HepG2 (cell line): ENCODE results near the gene C5. TPM values are rescaled to one million over a fixed set of nuclear protein-coding genes. Genes with fewer than 3 reads are reported as not detected.

Source experiments
- ATAC-seq: fragments of 200-7000 bp; cut with Tn5 transposase; 3 replicates; pipeline ENCODE4 v1.9.1; 2020; ENCODE audit warnings: mild to moderate bottlenecking, moderate library complexity
- BruUV-seq: library from RNA; stranded (reverse); fragments of 400-500 nt; replicated peaks from 2 replicates; lab custom pipeline; 2021; lab: Mats Ljungman, UMichigan
- CTCF ChIA-PET: fragments of 300-600 bp; formaldehyde crosslinking; extraction: SDS; loops from one replicate; lab custom pipeline; 2021; ENCODE audit warnings: low total read pairs, inconsistent platforms, low intra/inter-chr PET ratio; lab: Yijun Ruan, JAX
- POLR2A ChIA-PET: fragments of 350-600 bp; sonication (Branson Sonifier 250); formaldehyde crosslinking; loops from one replicate; lab custom pipeline; 2020; ENCODE audit warnings: antibody characterized with exemption, inconsistent platforms; lab: Yijun Ruan, JAX
- DNase-seq: peaks from one replicate; pipeline ENCODE4 v3.0.0-alpha.2; 2015; ENCODE audit warnings: low spot score
- FAIRE-seq: peaks from 3 replicates; lab custom pipeline; 2011; peaks lifted over from hg19 to GRCh38; lab: Jason Lieb, UNC
- H2AFZ ChIP-seq: one replicate; pipeline ENCODE4 v1.6.1; 2011; ENCODE audit warnings: low read length, inconsistent platforms
- H3K27ac ChIP-seq: fragments of 300-600 bp; 3 replicates; pipeline ENCODE4 v1.8.0; 2011; ENCODE audit warnings: mixed run types, mild to moderate bottlenecking, mixed read lengths, low read length, inconsistent platforms; ENCODE audit not compliant: insufficient read depth; ENCODE audit errors: extremely low read length
- H3K27me3 ChIP-seq, 2 experiments: fragments of 200-600 bp in 1 of 2; 2 replicates in 1 of 2; 3 replicates in 1 of 2; pipeline versions ENCODE4 v1.6.0 to v1.8.0; 2011; ENCODE audit warnings: low read length in 2 of 2, mild to moderate bottlenecking in 2 of 2, moderate library complexity in 2 of 2, inconsistent platforms in 1 of 2; ENCODE audit not compliant: insufficient read depth in 2 of 2, control insufficient read depth in 1 of 2
- H3K36me3 ChIP-seq, 2 experiments: fragments of 200-600 bp in 1 of 2; replicated peaks in 1 of 2; 2 replicates in 1 of 2; 3 replicates in 1 of 2; pipeline versions ENCODE4 v1.5.1 to v1.8.0; 2011; ENCODE audit warnings: low read length in 2 of 2, inconsistent platforms in 1 of 2; ENCODE audit not compliant: insufficient read depth in 2 of 2, control insufficient read depth in 1 of 2
- H3K4me1 ChIP-seq: 2 replicates; pipeline ENCODE4 v1.5.1; 2012; ENCODE audit warnings: low read length, inconsistent platforms; ENCODE audit not compliant: insufficient read depth
- H3K4me2 ChIP-seq: 2 replicates; pipeline ENCODE4 v1.6.0; 2011; ENCODE audit warnings: low read depth, low read length, inconsistent platforms
- H3K4me3 ChIP-seq, 3 experiments: fragments of 200-600 bp in 1 of 3; sonication (generic), shearing (Covaris generic) in 1 of 3; replicated peaks in 1 of 3; 2 replicates each; pipeline ENCODE4 v1.5.1; 2011 to 2016; ENCODE audit warnings: low read length in 3 of 3, inconsistent platforms in 2 of 3, low read depth in 2 of 3, mild to moderate bottlenecking in 2 of 3, control low read depth in 1 of 3, mixed read lengths in 1 of 3; ENCODE audit not compliant: insufficient read depth in 1 of 3
- H3K79me2 ChIP-seq: one replicate; pipeline ENCODE4 v1.6.1; 2011; ENCODE audit warnings: low read length, inconsistent platforms; ENCODE audit not compliant: insufficient read depth
- H3K9ac ChIP-seq: 2 replicates; pipeline ENCODE4 v1.6.0; 2011; ENCODE audit warnings: mild to moderate bottlenecking, low read depth, low read length, inconsistent platforms; ENCODE audit not compliant: insufficient read depth
- H3K9me3 ChIP-seq: 2 replicates; pipeline ENCODE4 v1.5.1; 2012; ENCODE audit warnings: mild to moderate bottlenecking, low read length
- H4K20me1 ChIP-seq: 2 replicates; pipeline ENCODE4 v1.6.0; 2011; ENCODE audit warnings: inconsistent platforms, mild to moderate bottlenecking, low read length, moderate library complexity; ENCODE audit not compliant: insufficient read depth
- ARID2 ChIP-seq: sonication (generic); formaldehyde crosslinking; IDR thresholded peaks from 2 replicates; pipeline ENCODE4 v1.8.1; 2022; ENCODE audit warnings: mild to moderate bottlenecking, missing genetic modification reagents, borderline replicate concordance
- IKZF5 ChIP-seq: IDR thresholded peaks from 2 replicates; pipeline ENCODE4 v1.6.1; 2018; ENCODE audit warnings: missing genetic modification reagents, mild to moderate bottlenecking, missing compliant biosample characterization
- IRX3 ChIP-seq: sonication (generic); formaldehyde crosslinking; IDR thresholded peaks from 2 replicates; pipeline ENCODE4 v1.8.1; 2023; ENCODE audit warnings: mild to moderate bottlenecking, low read depth, missing genetic modification reagents, borderline replicate concordance
- MXI1 ChIP-seq: IDR thresholded peaks from 3 replicates; pipeline ENCODE4 v1.6.1; 2012; ENCODE audit warnings: low read depth, low read length, inconsistent platforms, borderline replicate concordance
- NR2F6 ChIP-seq, 2 experiments: IDR thresholded peaks; 2 replicates each; pipeline ENCODE4 v1.6.1; 2016; ENCODE audit warnings: antibody characterized with exemption in 1 of 2, mild to moderate bottlenecking in 1 of 2
- PRDM15 ChIP-seq: sonication (generic); formaldehyde crosslinking; IDR thresholded peaks from 2 replicates; pipeline ENCODE4 v1.4.0; 2020; ENCODE audit warnings: missing genetic modification reagents
- RARA ChIP-seq: IDR thresholded peaks from 2 replicates; pipeline ENCODE4 v1.6.1; 2016; ENCODE audit warnings: missing genetic modification reagents, missing compliant biosample characterization
- ZNF543 ChIP-seq: sonication (generic); formaldehyde crosslinking; IDR thresholded peaks from 2 replicates; pipeline ENCODE4 v1.4.0; 2020; ENCODE audit warnings: mild to moderate bottlenecking, missing genetic modification reagents
- ZNF749 ChIP-seq: sonication (generic); formaldehyde crosslinking; IDR thresholded peaks from 2 replicates; pipeline ENCODE4 v1.8.0; 2022; ENCODE audit warnings: mild to moderate bottlenecking, missing genetic modification reagents, moderate library complexity, borderline replicate concordance
- WGBS: methylation state at CpG from one replicate; pipeline ENCODE4 v1.1.6; 2017; ENCODE audit warnings: low lambda C conversion rate; 5-methylcytosine and 5-hydroxymethylcytosine counted together
- in situ Hi-C: cut with HindIII; loops from 2 replicates; pipeline ENCODE4 v1.10.0; 2017; ENCODE audit warnings: low pct_unique_long_range_greater_than_20kb; ENCODE audit not compliant: extremely low pct_ligation_motif_present
- intact Hi-C: fragments of 100-400 bp; cut with micrococcal nuclease; formaldehyde crosslinking; loops from one replicate; pipeline ENCODE4 v1.10.0; 2022; ENCODE audit not compliant: unreplicated experiment
- polyA plus RNA-seq, 8 experiments: library from polyadenylated mRNA; depleted of rRNA in 3 of 8; stranded (reverse) in 7 of 8; unstranded in 1 of 8; fragments of >200 nt; fragmentation: Illumina TruSeq in 4 of 8; extraction: Trizol in 4 of 8; gene quantifications; 2 replicates each; pipeline versions ENCODE4 v1.2.1 to v1.2.3, GENCODE V29; 2011 to 2016; ENCODE audit warnings: low read depth in 4 of 8, missing spikeins in 1 of 8, mixed read lengths in 1 of 8; ENCODE audit not compliant: insufficient read depth in 1 of 8
- total RNA-seq, 5 experiments: library from RNA; depleted of rRNA; stranded (reverse); fragments of >200 nt; fragmentation: Illumina TruSeq; extraction: Trizol; gene quantifications; 2 replicates each; pipeline ENCODE4 v1.2.3, GENCODE V29; 2016; ENCODE audit warnings: low read depth in 1 of 5
- TF ChIP-seq, protein P1 (sequence below): sonication (generic); formaldehyde crosslinking; IDR thresholded peaks from 2 replicates; pipeline ENCODE4 v1.4.0; 2020; ENCODE audit warnings: missing genetic modification reagents
- TF ChIP-seq, protein P2 (sequence below): sonication (generic); formaldehyde crosslinking; IDR thresholded peaks from 2 replicates; pipeline ENCODE4 v1.4.0; 2020; ENCODE audit warnings: low read depth, mild to moderate bottlenecking, missing genetic modification reagents

The C5 gene
- total and polyA plus RNA-seq, 2 of the 13 experiments (the other 11 are each of a cell fraction or from before 2014, with no cell fraction given): 57.6 to 192 TPM

DNA sequence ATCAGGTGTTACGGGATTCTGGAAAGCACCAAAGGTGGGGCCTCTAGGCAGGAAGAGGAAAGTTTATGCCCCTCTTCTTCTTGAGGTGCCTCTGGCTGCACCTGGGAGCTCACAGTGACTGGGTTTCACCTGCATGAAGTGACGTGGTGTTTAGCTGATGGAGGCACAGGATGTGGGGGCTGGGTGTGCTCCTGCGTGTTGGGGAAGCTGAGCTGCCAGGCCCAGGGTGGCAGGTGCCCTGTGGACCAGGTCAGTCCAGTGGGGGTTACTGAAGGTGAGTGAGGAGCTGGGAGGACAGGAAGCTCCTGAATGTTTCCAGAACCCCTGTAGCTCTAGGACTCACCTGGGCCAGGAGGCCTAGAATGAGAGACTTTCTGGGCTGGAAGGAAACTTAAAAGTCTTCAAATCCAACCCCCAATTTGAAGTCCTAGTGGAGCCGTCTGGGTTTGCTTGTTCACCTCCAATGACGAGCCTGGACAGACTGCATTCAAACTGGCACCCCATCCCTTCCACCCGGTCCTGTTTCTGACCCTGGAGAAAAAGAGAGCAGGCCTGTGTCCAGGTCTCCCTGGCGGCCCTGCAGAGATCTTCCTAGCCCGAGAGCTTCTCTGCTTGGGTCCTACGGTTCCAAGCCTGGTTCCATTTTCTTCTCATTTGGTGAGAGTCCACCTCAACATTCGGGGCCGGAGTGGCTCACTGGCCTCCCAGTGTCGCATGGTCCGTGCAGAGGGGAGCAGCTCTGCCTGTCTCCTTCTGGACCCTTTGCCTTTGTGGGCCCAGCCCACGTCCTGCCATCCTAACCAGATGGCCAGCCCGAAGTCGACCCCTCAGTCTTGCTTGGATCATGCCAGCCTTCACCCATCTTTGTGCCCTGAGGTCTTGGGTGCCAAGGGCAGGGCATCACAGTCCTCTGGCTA lies 145.8 kb downstream of the C5 start:
- Histone ChIP-seq H3K4me1 (no peaks in the 10 kb centered on the region), H4K20me1 (no peaks in the 10 kb centered on the region), H3K27ac (no peak overlapping the region), H3K9ac (no peak overlapping the region), H3K27me3 (peaks cover 0 to 18% of the 10 kb centered on the region in 2 experiments; a peak in 2 of 5 replicates), H2AFZ (no peak overlapping the region), H3K36me3 (no peaks in the 10 kb centered on the region), H3K79me2 (no peaks in the 10 kb centered on the region), H3K9me3 (no peaks in the 10 kb centered on the region), H3K4me3 (no peak overlapping the region), H3K4me2 (no peak overlapping the region)
- BruUV-seq: no TSS peak
- ChIA-PET POLR2A (no interaction called here), CTCF (no interaction called here)
- ATAC-seq (no peak; the same call in 2 of the 3 replicates), FAIRE-seq (no peak), DNase-seq (no peak)
- in situ Hi-C loops: no loop called here
- 62% methylated on average over 8 of the region's 16 CpGs for WGBS
- intact Hi-C loops: no loop called here
- no peak for TF ChIP-seq MXI1
- TF ChIP-seq IRX3 (CRISPR knock-in tag): no peak
- no peak for TF ChIP-seq NR2F6 (IDR thresholded peaks at IDR 0.05)
- no peak for TF ChIP-seq NR2F6 (CRISPR knock-in tag; IDR thresholded peaks at IDR 0.05)
- no peak for TF ChIP-seq ARID2
- TF ChIP-seq, protein P1, sequence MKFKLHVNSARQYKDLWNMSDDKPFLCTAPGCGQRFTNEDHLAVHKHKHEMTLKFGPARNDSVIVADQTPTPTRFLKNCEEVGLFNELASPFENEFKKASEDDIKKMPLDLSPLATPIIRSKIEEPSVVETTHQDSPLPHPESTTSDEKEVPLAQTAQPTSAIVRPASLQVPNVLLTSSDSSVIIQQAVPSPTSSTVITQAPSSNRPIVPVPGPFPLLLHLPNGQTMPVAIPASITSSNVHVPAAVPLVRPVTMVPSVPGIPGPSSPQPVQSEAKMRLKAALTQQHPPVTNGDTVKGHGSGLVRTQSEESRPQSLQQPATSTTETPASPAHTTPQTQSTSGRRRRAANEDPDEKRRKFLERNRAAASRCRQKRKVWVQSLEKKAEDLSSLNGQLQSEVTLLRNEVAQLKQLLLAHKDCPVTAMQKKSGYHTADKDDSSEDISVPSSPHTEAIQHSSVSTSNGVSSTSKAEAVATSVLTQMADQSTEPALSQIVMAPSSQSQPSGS (CRISPR knock-in tag): no peak
- TF ChIP-seq, protein P2, sequence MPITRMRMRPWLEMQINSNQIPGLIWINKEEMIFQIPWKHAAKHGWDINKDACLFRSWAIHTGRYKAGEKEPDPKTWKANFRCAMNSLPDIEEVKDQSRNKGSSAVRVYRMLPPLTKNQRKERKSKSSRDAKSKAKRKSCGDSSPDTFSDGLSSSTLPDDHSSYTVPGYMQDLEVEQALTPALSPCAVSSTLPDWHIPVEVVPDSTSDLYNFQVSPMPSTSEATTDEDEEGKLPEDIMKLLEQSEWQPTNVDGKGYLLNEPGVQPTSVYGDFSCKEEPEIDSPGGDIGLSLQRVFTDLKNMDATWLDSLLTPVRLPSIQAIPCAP (CRISPR knock-in tag): no peak
- no peak for TF ChIP-seq ZNF749 (CRISPR knock-in tag)
- TF ChIP-seq RARA (CRISPR knock-in tag): no peak
- TF ChIP-seq ZNF543 (CRISPR knock-in tag): no peak
- TF ChIP-seq PRDM15 (CRISPR knock-in tag): no peak
- no peak for TF ChIP-seq IKZF5 (CRISPR knock-in tag)
